IPS-20b (cell line): ENCODE measurements around the gene SLC9A9.

ENCODE experiments used
- H3K27ac ChIP-seq: one replicate; pipeline ENCODE4 v1.5.1; 2013; ENCODE audit warnings: low read length
- H3K27me3 ChIP-seq: 2 replicates; pipeline ENCODE4 v1.6.1; 2013; ENCODE audit warnings: mild to moderate bottlenecking, low read length, inconsistent platforms; ENCODE audit not compliant: insufficient read depth
- H3K36me3 ChIP-seq: 2 replicates; pipeline ENCODE4 v1.6.1; 2013; ENCODE audit warnings: low read depth, mild to moderate bottlenecking, inconsistent platforms, low read length, moderate library complexity; ENCODE audit not compliant: insufficient read depth
- H3K4me1 ChIP-seq: 2 replicates; pipeline ENCODE4 v1.6.1; 2013; ENCODE audit warnings: mild to moderate bottlenecking, control low read depth, inconsistent platforms, low read length, moderate library complexity; ENCODE audit not compliant: insufficient read depth
- H3K4me3 ChIP-seq: 2 replicates; pipeline ENCODE4 v1.5.1; 2013; ENCODE audit warnings: mild to moderate bottlenecking, low read length, inconsistent platforms
- H3K9ac ChIP-seq: 2 replicates; pipeline ENCODE4 v1.6.1; 2013; ENCODE audit warnings: low read depth, mild to moderate bottlenecking, inconsistent platforms, low read length, moderate library complexity
- H3K9me3 ChIP-seq: 2 replicates; pipeline ENCODE4 v1.6.1; 2013; ENCODE audit warnings: mild to moderate bottlenecking, low read depth, low read length, inconsistent platforms; ENCODE audit not compliant: insufficient read depth

Gene SLC9A9

DNA sequence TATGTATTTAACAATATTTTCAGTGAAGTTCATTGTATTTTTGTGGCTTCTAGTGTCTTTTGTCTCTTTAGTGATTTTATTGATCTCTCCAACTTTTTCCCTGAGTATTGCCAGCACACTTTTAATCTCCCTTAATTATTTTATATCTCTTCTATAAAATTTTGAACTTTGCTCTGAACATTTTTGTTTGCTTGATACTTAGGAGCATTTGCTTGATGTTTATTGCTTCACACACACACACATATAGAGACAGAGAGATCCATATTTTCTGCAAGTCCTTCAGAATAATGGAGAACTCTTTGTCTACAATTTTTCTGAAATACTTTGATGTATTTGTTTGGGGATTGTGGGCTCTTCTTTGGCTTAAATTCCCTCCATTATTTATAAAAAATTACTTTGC is 213.8 kb downstream of the SLC9A9 start:
- Histone ChIP-seq H3K4me3 (no peak overlapping the region), H3K27me3 (no peaks in the 10 kb centered on the region), H3K9ac (no peak overlapping the region), H3K27ac (no peak overlapping the region), H3K4me1 (no peaks in the 10 kb centered on the region), H3K9me3 (no peaks in the 10 kb centered on the region), H3K36me3 (no peaks in the 10 kb centered on the region)

DNA sequence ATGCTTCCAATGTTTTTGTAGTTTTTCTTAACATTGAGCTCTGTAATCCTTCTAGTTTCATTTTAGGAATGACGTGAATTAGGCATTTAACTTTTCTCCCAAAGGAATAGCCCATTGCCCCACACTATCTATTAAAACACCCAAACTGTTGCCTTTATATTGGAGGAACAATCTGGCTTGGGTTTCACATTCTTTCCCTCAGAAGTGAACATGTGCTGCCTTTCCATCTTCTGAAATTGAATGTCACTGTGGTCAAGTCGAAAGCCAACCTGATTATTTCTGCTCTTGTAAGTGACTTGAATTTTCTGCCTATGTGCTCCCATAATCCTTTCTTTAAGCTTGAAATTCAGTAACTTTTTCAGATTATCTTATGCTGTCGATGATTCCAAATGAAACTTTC is 214.5 kb downstream of the SLC9A9 start:
- H3K4me3 ChIP-seq, result no peak overlapping the region
- H3K9me3 ChIP-seq, result no peaks in the 10 kb centered on the region
- H3K36me3 ChIP-seq, result no peaks in the 10 kb centered on the region
- H3K4me1 ChIP-seq, result no peaks in the 10 kb centered on the region
- no peak overlapping the region for H3K27ac ChIP-seq
- no peaks in the 10 kb centered on the region for H3K27me3 ChIP-seq
- no peak overlapping the region for H3K9ac ChIP-seq

DNA sequence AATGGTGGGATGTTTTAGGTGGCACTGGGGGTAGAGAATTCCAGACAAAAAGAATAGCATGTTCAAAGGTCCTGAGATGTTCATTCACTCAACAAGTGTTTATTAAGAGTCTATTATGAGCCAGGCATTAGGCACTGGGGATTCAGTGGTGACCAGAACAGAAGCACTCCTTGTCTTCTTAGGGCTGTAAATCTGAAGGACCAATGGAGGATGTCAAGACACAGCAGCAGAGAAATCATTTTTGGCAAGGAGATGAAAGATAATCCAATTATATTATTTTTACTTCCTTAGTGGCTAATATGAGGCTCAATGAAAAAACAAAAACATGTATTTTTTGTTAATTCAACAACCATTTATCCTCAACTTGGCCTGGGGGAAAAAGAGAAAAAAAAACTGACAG is 218.5 kb downstream of the SLC9A9 start:
- H3K4me3 ChIP-seq, result no peak overlapping the region
- no peaks in the 10 kb centered on the region for H3K9me3 ChIP-seq
- H3K9ac ChIP-seq, result no peak overlapping the region
- H3K27ac ChIP-seq, result no peak overlapping the region
- no peaks in the 10 kb centered on the region for H3K27me3 ChIP-seq
- H3K4me1 ChIP-seq, result no peaks in the 10 kb centered on the region
- H3K36me3 ChIP-seq, result no peaks in the 10 kb centered on the region

DNA sequence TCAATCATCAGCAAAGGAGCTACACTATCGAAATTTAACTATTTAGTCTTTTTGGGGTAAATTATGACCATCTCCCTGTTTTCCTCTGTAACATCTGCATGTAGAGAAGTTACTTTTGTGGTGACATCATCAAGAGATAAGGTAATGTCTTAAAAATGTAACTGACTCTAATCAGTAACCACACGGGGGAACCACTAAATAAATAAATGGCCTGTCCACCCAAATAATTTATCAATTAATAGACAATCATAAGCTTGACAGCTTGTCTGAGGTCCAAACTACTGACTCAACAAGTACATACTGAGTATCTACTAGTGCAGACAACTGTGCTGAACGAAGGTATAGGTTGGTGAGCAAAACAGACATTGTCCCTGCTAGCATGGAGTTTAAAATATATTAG is 219.3 kb downstream of the SLC9A9 start:
- Histone ChIP-seq H3K4me1 (no peaks in the 10 kb centered on the region), H3K27me3 (no peaks in the 10 kb centered on the region), H3K9me3 (no peaks in the 10 kb centered on the region), H3K36me3 (no peaks in the 10 kb centered on the region), H3K27ac (no peak overlapping the region), H3K9ac (no peak overlapping the region), H3K4me3 (no peak overlapping the region)

DNA sequence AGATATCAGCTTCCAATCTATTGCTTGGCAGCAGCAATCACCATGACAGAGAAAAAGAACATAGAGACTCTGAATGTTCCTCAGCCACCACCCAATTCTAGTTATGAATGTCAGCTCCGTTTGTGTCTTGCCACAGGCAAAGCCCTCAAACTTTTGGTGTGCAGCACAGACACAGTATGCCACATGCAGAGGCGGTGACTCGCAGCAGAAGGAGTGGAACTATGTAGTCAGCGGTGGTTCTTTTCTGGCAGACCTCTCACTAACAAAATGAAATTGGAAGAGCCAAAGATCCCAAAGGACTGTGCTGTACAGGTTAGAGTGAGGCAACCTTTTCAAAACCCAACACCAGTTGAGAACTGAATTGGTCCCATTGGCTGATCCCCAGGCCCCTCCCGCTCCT is 220.9 kb downstream of the SLC9A9 start:
- Histone ChIP-seq H3K9ac (no peak overlapping the region), H3K4me3 (no peak overlapping the region), H3K9me3 (no peaks in the 10 kb centered on the region), H3K27me3 (no peaks in the 10 kb centered on the region), H3K4me1 (no peaks in the 10 kb centered on the region), H3K27ac (no peak overlapping the region), H3K36me3 (no peaks in the 10 kb centered on the region)

DNA sequence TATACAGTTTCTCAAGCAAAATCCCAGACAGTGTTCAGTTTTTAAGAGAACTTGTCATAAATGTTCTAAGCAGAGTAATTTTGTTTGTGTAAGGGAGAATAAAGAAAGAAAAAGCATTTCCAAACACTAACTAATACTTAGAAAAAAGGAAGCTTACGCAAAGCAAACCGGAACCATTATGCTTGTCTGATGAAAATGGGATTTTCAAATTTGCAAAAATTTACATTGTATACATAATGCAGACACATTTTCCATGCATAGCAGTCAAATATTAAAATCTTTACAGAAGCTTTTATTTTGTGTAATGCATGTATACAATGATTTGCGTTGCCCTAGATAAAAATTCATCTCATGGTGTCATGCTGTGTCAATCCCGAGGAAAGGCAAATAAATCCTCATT is 229.0 kb downstream of the SLC9A9 start:
- Histone ChIP-seq H3K4me1 (no peaks in the 10 kb centered on the region), H3K9me3 (peaks cover 14% of the 10 kb centered on the region; the same call in 1 of the 2 replicates), H3K27me3 (no peaks in the 10 kb centered on the region), H3K9ac (no peak overlapping the region), H3K27ac (no peak overlapping the region), H3K4me3 (no peak overlapping the region), H3K36me3 (no peaks in the 10 kb centered on the region)

DNA sequence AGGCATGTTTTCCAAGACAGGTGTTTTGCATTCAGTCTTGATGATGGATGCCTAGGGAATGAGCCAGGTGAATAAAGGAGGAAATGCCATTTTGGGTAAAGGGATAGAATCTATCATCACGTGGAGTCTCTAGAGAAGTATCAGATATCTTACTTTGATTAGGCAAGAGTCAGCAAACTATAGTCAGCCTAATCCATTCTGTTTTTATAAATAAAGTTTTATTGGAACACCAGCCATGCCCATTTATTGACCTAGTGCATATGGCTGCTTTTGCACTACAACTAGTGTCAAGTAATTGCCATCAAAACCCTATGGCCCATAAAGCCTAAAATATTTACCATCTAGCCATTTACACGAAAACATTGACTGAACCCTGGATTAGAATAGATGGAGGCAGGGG is 231.2 kb downstream of the SLC9A9 start:
- Histone ChIP-seq H3K4me3 (no peak overlapping the region), H3K27ac (no peak overlapping the region), H3K4me1 (no peaks in the 10 kb centered on the region), H3K27me3 (no peaks in the 10 kb centered on the region), H3K36me3 (no peaks in the 10 kb centered on the region), H3K9me3 (peaks cover 14% of the 10 kb centered on the region; the same call in 1 of the 2 replicates), H3K9ac (no peak overlapping the region)

DNA sequence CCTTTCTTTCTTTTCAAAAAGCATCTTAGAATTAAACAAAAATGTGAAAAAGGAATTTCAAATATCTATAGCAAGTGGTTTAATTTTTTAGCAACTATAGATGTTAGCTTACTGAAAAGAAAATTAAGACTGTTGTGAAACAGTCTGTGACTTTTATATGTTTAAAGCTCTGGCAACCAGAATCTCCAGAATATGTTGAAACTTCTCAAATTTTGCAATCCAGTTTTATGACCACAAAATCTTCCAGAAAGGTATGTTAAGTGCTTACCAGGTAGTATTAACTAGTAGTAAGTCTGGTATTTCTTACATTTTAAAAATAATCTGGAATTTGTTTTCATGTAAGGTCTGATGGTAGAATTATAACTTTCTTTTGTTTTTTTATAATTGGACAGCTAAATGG is 235.0 kb downstream of the SLC9A9 start:
- Histone ChIP-seq H3K4me1 (no peaks in the 10 kb centered on the region), H3K9me3 (no peaks in the 10 kb centered on the region), H3K36me3 (no peaks in the 10 kb centered on the region), H3K27ac (no peak overlapping the region), H3K9ac (no peak overlapping the region), H3K4me3 (no peak overlapping the region), H3K27me3 (no peaks in the 10 kb centered on the region)

DNA sequence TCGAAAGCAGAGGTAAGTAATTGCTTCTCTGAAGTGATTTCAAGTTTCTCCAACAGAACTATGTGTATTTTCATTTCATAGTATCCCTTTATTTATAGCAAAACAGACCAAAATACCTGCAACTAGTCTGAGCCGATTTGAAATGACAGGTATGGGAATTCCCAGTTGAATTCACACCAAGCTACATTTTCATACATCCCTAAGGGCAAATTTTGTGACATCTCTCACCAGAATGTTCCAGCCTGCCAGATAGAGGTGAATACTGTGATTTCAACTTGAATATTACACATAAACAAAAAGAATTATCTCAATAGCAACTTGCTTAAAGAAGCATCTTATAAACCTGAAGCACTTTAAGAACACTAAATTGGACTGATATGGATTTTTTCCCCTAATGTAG is 235.7 kb downstream of the SLC9A9 start:
- Histone ChIP-seq H3K36me3 (no peaks in the 10 kb centered on the region), H3K4me3 (no peak overlapping the region), H3K9me3 (no peaks in the 10 kb centered on the region), H3K27me3 (no peaks in the 10 kb centered on the region), H3K4me1 (no peaks in the 10 kb centered on the region), H3K27ac (no peak overlapping the region), H3K9ac (no peak overlapping the region)

DNA sequence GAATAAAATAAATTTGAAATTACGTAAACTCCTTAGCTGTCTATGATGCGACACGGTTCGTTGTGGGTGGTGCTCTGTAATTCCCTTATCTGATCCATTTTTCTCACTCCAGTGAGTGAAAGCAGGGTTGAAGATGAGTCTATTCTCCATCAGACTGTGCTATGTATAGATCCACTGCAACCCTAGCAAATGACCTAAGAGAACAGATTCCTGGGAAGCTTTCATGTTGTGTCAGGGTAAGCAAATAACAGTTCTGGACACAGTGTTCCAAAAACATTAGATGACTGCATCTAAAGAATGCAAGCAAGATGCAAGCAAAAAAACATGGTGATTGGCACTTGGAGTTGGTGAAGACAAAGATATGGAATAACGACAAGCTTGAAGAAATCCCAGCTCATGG is 239.3 kb downstream of the SLC9A9 start:
- Histone ChIP-seq H3K27ac (no peak overlapping the region), H3K4me1 (no peaks in the 10 kb centered on the region), H3K27me3 (no peaks in the 10 kb centered on the region), H3K4me3 (no peak overlapping the region), H3K9me3 (no peaks in the 10 kb centered on the region), H3K36me3 (no peaks in the 10 kb centered on the region), H3K9ac (no peak overlapping the region)

DNA sequence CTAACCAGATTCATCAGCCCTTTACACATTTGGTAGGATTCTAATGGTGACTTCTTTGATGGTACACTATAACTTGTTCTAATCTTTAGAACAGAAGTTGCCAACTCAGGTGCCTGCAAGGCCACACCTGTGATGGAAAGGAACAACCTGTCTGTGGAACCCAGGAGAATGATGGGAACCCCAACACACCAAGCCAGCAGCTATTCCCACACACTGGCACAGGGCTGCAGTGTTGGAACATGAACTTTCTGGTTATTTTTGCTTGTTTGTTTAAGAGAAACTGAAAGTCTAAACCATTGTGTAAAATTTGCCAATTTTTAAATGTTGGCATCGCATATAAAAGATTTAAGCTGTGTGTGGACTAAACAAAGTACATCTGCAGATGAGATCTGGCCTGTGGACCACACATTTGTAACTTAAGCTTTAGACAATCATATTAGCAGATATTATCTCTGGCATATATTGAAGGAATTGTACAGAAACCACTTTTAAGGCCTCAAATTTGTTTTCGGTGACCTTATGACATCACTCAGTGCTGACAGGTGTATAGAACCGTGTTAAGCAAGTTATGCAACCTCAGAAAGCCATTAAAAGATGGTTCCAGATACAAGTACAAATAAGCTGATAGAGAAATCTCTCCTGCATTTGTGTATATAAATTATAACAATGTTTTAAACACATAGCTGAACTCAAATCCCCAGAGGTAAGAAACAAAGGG is 242.9 kb downstream of the SLC9A9 start:
- no peaks in the 10 kb centered on the region for H3K27me3 ChIP-seq
- H3K27ac ChIP-seq, result no peak overlapping the region
- no peak overlapping the region for H3K4me3 ChIP-seq
- H3K9ac ChIP-seq, result no peak overlapping the region
- H3K4me1 ChIP-seq, result peaks cover 11% of the 10 kb centered on the region; the same call in 1 of the 2 replicates
- H3K36me3 ChIP-seq, result no peaks in the 10 kb centered on the region
- no peaks in the 10 kb centered on the region for H3K9me3 ChIP-seq

DNA sequence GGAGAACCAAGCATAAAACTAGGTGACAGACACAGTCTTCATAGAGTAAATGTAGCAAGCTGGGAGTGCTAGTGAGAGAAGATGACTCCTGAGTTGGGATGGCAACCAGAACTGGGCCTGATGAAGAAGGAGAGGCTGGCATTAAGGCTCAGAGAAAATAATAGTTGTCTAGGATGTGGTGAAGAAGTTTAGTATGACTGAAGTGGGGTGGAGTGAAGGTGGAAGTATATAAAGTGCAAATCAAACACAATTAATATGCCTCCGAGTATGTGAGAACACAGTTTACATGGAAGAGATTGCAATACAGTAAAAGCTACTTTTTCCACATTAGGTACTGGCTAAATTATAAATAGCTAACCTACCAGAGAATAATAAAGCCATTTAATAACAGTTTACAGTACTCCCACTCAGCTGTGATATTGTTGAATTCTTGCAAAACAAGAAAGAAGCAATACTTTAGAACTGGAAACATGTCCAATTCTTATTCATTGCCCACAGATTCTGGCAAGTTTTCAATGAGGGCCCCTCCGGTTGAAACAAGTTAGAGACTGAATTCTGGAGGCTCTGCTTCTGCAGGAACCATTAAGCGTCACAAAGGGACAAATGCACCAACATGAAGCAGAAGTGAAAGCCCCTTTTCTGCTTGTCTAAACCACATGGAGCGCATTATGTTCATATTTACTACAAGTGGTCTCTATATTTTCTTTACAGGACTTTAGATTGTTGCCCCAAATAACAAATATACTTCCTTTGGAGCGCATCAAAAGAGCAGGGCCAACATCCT is 243.7 kb downstream of the SLC9A9 start:
- peaks cover 11% of the 10 kb centered on the region; the same call in 1 of the 2 replicates for H3K4me1 ChIP-seq
- no peaks in the 10 kb centered on the region for H3K36me3 ChIP-seq
- H3K9me3 ChIP-seq, result no peaks in the 10 kb centered on the region
- H3K27me3 ChIP-seq, result no peaks in the 10 kb centered on the region
- no peak overlapping the region for H3K9ac ChIP-seq
- no peak overlapping the region for H3K27ac ChIP-seq
- H3K4me3 ChIP-seq, result no peak overlapping the region
